ENCODE results near the gene GLRA3.

- TF ChIP-seq TAF1 (IDR thresholded peaks at IDR 0.05; ENCODE audit: low read depth) (no peak), RAD21 (conservative IDR thresholded peaks at IDR 0.05) (no peak), EP300 (conservative IDR thresholded peaks at IDR 0.05; ENCODE audit: poor library complexity, severe bottlenecking) (no peak), POLR2AphosphoS5 (IDR thresholded peaks at IDR 0.05) (no peak)
- TF ChIP-seq, protein P1, sequence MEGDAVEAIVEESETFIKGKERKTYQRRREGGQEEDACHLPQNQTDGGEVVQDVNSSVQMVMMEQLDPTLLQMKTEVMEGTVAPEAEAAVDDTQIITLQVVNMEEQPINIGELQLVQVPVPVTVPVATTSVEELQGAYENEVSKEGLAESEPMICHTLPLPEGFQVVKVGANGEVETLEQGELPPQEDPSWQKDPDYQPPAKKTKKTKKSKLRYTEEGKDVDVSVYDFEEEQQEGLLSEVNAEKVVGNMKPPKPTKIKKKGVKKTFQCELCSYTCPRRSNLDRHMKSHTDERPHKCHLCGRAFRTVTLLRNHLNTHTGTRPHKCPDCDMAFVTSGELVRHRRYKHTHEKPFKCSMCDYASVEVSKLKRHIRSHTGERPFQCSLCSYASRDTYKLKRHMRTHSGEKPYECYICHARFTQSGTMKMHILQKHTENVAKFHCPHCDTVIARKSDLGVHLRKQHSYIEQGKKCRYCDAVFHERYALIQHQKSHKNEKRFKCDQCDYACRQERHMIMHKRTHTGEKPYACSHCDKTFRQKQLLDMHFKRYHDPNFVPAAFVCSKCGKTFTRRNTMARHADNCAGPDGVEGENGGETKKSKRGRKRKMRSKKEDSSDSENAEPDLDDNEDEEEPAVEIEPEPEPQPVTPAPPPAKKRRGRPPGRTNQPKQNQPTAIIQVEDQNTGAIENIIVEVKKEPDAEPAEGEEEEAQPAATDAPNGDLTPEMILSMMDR (IDR thresholded peaks at IDR 0.05; ENCODE audit: poor library complexity, severe bottlenecking), result no peak
- TF ChIP-seq, protein P2, sequence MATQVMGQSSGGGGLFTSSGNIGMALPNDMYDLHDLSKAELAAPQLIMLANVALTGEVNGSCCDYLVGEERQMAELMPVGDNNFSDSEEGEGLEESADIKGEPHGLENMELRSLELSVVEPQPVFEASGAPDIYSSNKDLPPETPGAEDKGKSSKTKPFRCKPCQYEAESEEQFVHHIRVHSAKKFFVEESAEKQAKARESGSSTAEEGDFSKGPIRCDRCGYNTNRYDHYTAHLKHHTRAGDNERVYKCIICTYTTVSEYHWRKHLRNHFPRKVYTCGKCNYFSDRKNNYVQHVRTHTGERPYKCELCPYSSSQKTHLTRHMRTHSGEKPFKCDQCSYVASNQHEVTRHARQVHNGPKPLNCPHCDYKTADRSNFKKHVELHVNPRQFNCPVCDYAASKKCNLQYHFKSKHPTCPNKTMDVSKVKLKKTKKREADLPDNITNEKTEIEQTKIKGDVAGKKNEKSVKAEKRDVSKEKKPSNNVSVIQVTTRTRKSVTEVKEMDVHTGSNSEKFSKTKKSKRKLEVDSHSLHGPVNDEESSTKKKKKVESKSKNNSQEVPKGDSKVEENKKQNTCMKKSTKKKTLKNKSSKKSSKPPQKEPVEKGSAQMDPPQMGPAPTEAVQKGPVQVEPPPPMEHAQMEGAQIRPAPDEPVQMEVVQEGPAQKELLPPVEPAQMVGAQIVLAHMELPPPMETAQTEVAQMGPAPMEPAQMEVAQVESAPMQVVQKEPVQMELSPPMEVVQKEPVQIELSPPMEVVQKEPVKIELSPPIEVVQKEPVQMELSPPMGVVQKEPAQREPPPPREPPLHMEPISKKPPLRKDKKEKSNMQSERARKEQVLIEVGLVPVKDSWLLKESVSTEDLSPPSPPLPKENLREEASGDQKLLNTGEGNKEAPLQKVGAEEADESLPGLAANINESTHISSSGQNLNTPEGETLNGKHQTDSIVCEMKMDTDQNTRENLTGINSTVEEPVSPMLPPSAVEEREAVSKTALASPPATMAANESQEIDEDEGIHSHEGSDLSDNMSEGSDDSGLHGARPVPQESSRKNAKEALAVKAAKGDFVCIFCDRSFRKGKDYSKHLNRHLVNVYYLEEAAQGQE (IDR thresholded peaks at IDR 0.05; ENCODE audit: borderline replicate concordance), result no peak
Observed at GRCh38 chr4:174869339-174869738, 40.3 kb upstream of the GLRA3 start.
